Measurements from ENCODE around the gene PDZRN4.

Gene PDZRN4

GRCh38 chr12:41419131-41419893 lies 231.2 kb downstream of the PDZRN4 start:
- H3K4me3 ChIP-seq (ENCODE audit: low read length) = no peak overlapping the region
- no peak for TF ChIP-seq CTCF (IDR thresholded peaks at IDR 0.05; ENCODE audit: insufficient read depth, low read depth, low read length, missing control alignments)
- DNase-seq (ENCODE audit: low read depth) = no peak

DNA sequence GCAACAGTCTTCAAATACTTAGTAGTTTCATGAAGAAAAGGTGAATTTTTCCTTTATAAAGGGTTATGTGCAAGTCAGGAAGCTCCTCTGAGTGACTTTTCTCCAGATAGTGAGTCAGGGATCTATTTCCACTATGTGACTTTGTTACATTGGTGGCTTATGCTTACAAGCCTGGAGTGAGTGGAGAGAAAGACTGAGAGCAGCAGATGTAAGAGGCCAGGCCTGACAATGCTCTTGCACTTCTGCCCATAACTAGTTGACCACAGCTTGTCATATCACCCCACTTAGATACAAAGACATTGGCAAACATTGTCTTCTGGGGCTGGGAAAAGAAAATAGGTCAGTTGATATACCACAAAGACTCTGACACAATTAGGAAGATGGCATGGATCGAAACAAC lies 236.5 kb downstream of the PDZRN4 start:
- no peak for TF ChIP-seq CTCF (IDR thresholded peaks at IDR 0.05; ENCODE audit: insufficient read depth, low read depth, low read length, missing control alignments)
- no peak overlapping the region for H3K4me3 ChIP-seq (ENCODE audit: low read length)
- DNase-seq (ENCODE audit: low read depth) = no peak

DNA sequence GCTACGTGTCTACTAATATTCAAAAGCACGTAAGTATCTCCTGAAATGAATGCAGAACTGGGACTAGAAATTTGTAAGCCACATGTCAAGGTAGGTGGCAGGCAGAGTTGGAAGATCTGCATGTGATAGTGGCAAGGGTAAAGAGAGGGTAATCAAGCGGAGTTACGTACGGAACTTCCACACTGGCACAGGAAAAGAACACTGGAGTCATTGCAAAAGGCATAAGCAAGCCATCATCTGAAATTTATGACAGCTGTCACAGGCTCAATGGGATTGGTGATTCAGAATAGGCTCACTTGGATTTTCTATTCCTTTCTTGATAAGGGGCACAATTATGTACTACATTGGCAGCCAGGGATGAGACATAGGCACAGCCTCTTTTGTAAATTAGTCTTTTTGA lies 245.3 kb downstream of the PDZRN4 start:
- no peak for TF ChIP-seq CTCF (IDR thresholded peaks at IDR 0.05; ENCODE audit: insufficient read depth, low read depth, low read length, missing control alignments)
- DNase-seq (ENCODE audit: low read depth) = no peak
- H3K4me3 ChIP-seq (ENCODE audit: low read length) = no peak overlapping the region

DNA sequence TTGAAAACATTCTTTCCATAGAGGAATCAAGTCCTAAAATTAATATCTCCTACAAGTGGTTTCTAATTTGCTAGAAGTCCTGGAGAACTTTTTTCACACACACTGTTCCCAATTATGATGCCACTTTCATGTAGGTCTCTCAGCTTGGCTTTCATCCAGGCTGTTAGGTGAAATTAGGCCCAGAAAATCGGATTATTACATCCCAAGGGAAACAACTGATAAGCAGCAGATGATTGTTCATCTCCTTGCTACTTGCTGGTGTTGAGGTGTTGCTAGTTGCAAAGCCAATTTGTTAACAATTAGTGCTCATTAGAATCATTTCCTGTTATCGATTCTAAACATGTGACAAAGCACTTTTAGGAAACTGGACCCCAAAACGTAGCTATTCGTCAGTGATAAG lies 248.0 kb downstream of the PDZRN4 start:
- no peak for DNase-seq (ENCODE audit: low read depth)
- no peak for TF ChIP-seq CTCF (IDR thresholded peaks at IDR 0.05; ENCODE audit: insufficient read depth, low read depth, low read length, missing control alignments)

GRCh38 chr12:41437563-41437962 lies 249.4 kb downstream of the PDZRN4 start:
- H3K4me3 ChIP-seq (ENCODE audit: low read length) = no peak overlapping the region
- no peak for TF ChIP-seq CTCF (IDR thresholded peaks at IDR 0.05; ENCODE audit: insufficient read depth, low read depth, low read length, missing control alignments)
- no peak for DNase-seq (ENCODE audit: low read depth)

More for the DNA sequence above, 248.0 kb downstream of the PDZRN4 start:
- H3K4me3 ChIP-seq (ENCODE audit: low read length) = no peak overlapping the region

- no peak for DNase-seq (ENCODE audit: low read depth)
- no peak overlapping the region for H3K4me3 ChIP-seq (ENCODE audit: low read length)
- TF ChIP-seq CTCF (IDR thresholded peaks at IDR 0.05; ENCODE audit: insufficient read depth, low read depth, low read length, missing control alignments) = no peak
Measured at GRCh38 chr12:41438854-41439541, 250.9 kb downstream of the PDZRN4 start.

All from epithelial cell of esophagus (primary cell).